ENCODE measurements around the gene TCF4. TPM values are rescaled to one million over a fixed set of nuclear protein-coding genes. Genes with fewer than 3 reads are reported as not detected.

Gene TCF4
- total and polyA plus RNA-seq, 2 donors (not counting 3 experiments of a cell fraction or from before 2014, with no cell fraction given), result 183 to 390 TPM

- intact Hi-C loops (cut with micrococcal nuclease) (no loop called here), dilution Hi-C loops (cut with MboI; ENCODE audit: extremely low pct_ligation_motif_present, low sequenced_read_pairs) (no loop called here)
- Histone ChIP-seq H3K9me1 (replicated peaks; ENCODE audit: control insufficient read depth, extremely low read depth, insufficient read depth, low read length) (no peaks in the 10 kb centered on the region), H3K9me3 (replicated peaks; ENCODE audit: control insufficient read depth, insufficient read depth, low read length) (no peaks in the 10 kb centered on the region), H3K36me3 (ENCODE audit: control insufficient read depth in 2 of 2, extremely low read depth in 1 of 2, insufficient read depth in 2 of 2, low read length in 2 of 2) (no peaks in the 10 kb centered on the region), H2AFZ (ENCODE audit: low read depth, low read length) (no peak overlapping the region), H3K27me3 (ENCODE audit: control insufficient read depth in 2 of 2, insufficient read depth in 2 of 2, low read length in 2 of 2) (no peaks in the 10 kb centered on the region), H4K20me1 (replicated peaks; ENCODE audit: control insufficient read depth, extremely low read depth, insufficient read depth, low read length) (no peaks in the 10 kb centered on the region), H3K9ac (replicated peaks; ENCODE audit: extremely low read depth, insufficient read depth, low read length) (no peak overlapping the region), H3K4me1 (ENCODE audit: control insufficient read depth, extremely low read depth, insufficient read depth, low read length) (peaks cover 6% of the 10 kb centered on the region), H3K27ac (ENCODE audit: insufficient read depth, low read depth, low read length) (no peak overlapping the region), H3K4me2 (ENCODE audit: insufficient read depth, low read length) (no peak overlapping the region), H3K4me3 (replicated peaks in 1 of 3; ENCODE audit: insufficient read depth in 1 of 3, low read depth in 1 of 3, low read length in 3 of 3) (no peak overlapping the region), H3K79me2 (ENCODE audit: control insufficient read depth, insufficient read depth, low read length) (peaks cover 21% of the 10 kb centered on the region)
- no peak for DNase-seq (ENCODE audit: low read depth, low spot score)
- POLR2A ChIA-PET, result no interaction called here
- CTCF ChIA-PET, result interaction anchor here (0.9 kb wide), 1 partner anchor 9 kb away, joined by 4 read pairs; no protein-coding TSS in a partner anchor
- TF ChIP-seq EZH2 (IDR thresholded peaks at IDR 0.05; ENCODE audit: borderline replicate concordance, low read depth, low read length, severe bottlenecking) (no peak), CTCF (IDR thresholded peaks at IDR 0.05; ENCODE audit: extremely low read depth in 1 of 2, insufficient read depth in 1 of 2, low read depth in 1 of 2, low read length in 2 of 2) (peak in 1 of 2 donors; percentile 10)
- no TSS peak for BruUV-seq (replicated peaks)
- FAIRE-seq, result no peak
Observed at GRCh38 chr18:55522011-55522410, 66.0 kb downstream of the TCF4 start.

- Histone ChIP-seq H3K9ac (replicated peaks; ENCODE audit: extremely low read depth, insufficient read depth, low read length) (no peak overlapping the region), H3K36me3 (ENCODE audit: control insufficient read depth in 2 of 2, extremely low read depth in 1 of 2, insufficient read depth in 2 of 2, low read length in 2 of 2) (no peaks in the 10 kb centered on the region), H2AFZ (ENCODE audit: low read depth, low read length) (no peak overlapping the region), H4K20me1 (replicated peaks; ENCODE audit: control insufficient read depth, extremely low read depth, insufficient read depth, low read length) (no peaks in the 10 kb centered on the region), H3K4me3 (replicated peaks in 1 of 3; ENCODE audit: insufficient read depth in 1 of 3, low read depth in 1 of 3, low read length in 3 of 3) (no peak overlapping the region), H3K79me2 (ENCODE audit: control insufficient read depth, insufficient read depth, low read length) (peaks cover 17% of the 10 kb centered on the region), H3K27ac (ENCODE audit: insufficient read depth, low read depth, low read length) (no peak overlapping the region), H3K4me2 (ENCODE audit: insufficient read depth, low read length) (no peak overlapping the region), H3K9me1 (replicated peaks; ENCODE audit: control insufficient read depth, extremely low read depth, insufficient read depth, low read length) (no peaks in the 10 kb centered on the region), H3K9me3 (replicated peaks; ENCODE audit: control insufficient read depth, insufficient read depth, low read length) (no peaks in the 10 kb centered on the region), H3K27me3 (ENCODE audit: control insufficient read depth in 2 of 2, insufficient read depth in 2 of 2, low read length in 2 of 2) (no peaks in the 10 kb centered on the region), H3K4me1 (ENCODE audit: control insufficient read depth, extremely low read depth, insufficient read depth, low read length) (peaks cover 22% of the 10 kb centered on the region)
- no peak for DNase-seq (ENCODE audit: low read depth, low spot score)
- CTCF ChIA-PET, result interaction anchor here (1.1 to 1.7 kb wide), 3 partner anchors 97 to 265 kb away, joined by 4 to 5 read pairs (median 5); no protein-coding TSS in a partner anchor
- no TSS peak for BruUV-seq (replicated peaks)
- intact Hi-C loops (cut with micrococcal nuclease), result no loop called here
- no peak for FAIRE-seq
- POLR2A ChIA-PET, result no interaction called here
- dilution Hi-C loops (cut with MboI; ENCODE audit: extremely low pct_ligation_motif_present, low sequenced_read_pairs), result no loop called here
- TF ChIP-seq EZH2 (IDR thresholded peaks at IDR 0.05; ENCODE audit: borderline replicate concordance, low read depth, low read length, severe bottlenecking) (no peak), GATA2 (IDR thresholded peaks at IDR 0.05; ENCODE audit: insufficient read depth, insufficient read length, low read depth, low read length) (no peak), POLR2A (IDR thresholded peaks at IDR 0.05; ENCODE audit: low read depth, low read length) (no peak), FOS (IDR thresholded peaks at IDR 0.05; ENCODE audit: borderline replicate concordance, insufficient read depth, low read length) (no peak), MYC (IDR thresholded peaks at IDR 0.05; ENCODE audit: low read depth, low read length) (no peak), POLR2AphosphoS5 (IDR thresholded peaks at IDR 0.05; ENCODE audit: insufficient read depth, low read depth, low read length) (no peak), CTCF (IDR thresholded peaks at IDR 0.05; ENCODE audit: extremely low read depth in 1 of 2, insufficient read depth in 1 of 2, low read depth in 1 of 2, low read length in 2 of 2) (no peak), JUN (IDR thresholded peaks at IDR 0.05; ENCODE audit: borderline replicate concordance, insufficient read depth, insufficient read length, low read depth) (no peak), MAX (IDR thresholded peaks at IDR 0.05; ENCODE audit: insufficient read depth, insufficient read length) (no peak)
Observed at GRCh38 chr18:55517055-55517454, 70.9 kb downstream of the TCF4 start.
